Brain microvascular endothelial cell (primary cell): ENCODE measurements around the gene TCHH.

ENCODE experiments used
- DNase-seq: peaks from one replicate; pipeline ENCODE4 v3.0.0-alpha.2; 2020
- H3K27ac ChIP-seq: fragments of 250-450 bp; sonication (Bioruptor Pico); 2 replicates; pipeline ENCODE4 v1.5.1; 2020; ENCODE audit warnings: mild to moderate bottlenecking, moderate library complexity
- H3K27me3 ChIP-seq: fragments of 250-450 bp; sonication (Bioruptor Pico); replicated peaks from 2 replicates; pipeline ENCODE4 v1.5.1; 2020; ENCODE audit warnings: mild to moderate bottlenecking
- H3K36me3 ChIP-seq: fragments of 250-450 bp; sonication (Bioruptor Pico); replicated peaks from 2 replicates; pipeline ENCODE4 v1.5.1; 2020; ENCODE audit warnings: mild to moderate bottlenecking
- H3K4me3 ChIP-seq: 2 replicates; pipeline ENCODE4 v1.5.1; 2011; ENCODE audit warnings: low read depth, mild to moderate bottlenecking, control low read depth, low read length, moderate library complexity
- CTCF ChIP-seq: IDR thresholded peaks from 2 replicates; pipeline ENCODE4 v1.5.1; 2011; ENCODE audit warnings: low read depth, mild to moderate bottlenecking, moderate library complexity, low read length, control low read depth, inconsistent platforms; ENCODE audit errors: missing control alignments
- in situ Hi-C: cut with HindIII; loops from 2 replicates; pipeline ENCODE4 v1.10.0; 2017; ENCODE audit warnings: low sequenced_read_pairs, low pct_ligation_motif_present

TCHH gene

DNA sequence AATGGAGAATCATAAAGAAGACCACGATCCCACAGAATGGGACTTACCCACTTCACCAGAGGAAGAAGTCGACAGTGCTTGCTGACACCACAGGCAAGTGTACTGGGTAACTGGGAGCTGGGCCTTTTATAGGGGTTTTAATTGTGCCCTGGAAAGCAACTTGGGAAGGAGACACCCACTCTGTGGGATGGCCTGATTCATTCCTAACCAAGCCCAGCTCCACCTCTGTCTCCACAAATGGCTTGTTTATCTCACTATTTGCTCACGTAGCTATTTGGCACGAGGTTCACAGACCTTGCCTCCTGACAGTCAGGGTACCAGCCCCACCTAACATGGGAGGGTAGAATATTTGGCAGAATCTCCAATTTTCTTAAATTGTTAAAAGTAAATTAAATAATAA lies at the start of gene TCHH:
TSS of gene TCHH (minus strand) at position 101 of the 400 bp plus-strand sequence. CDS start 1,364 bp downstream, outside the sequence.
- no peak for TF ChIP-seq CTCF
- DNase-seq = no peak
- Histone ChIP-seq H3K27me3 (peaks cover 49% of the 10 kb centered on the region), H3K27ac (no peak within 1 kb of the TSS), H3K36me3 (no peaks in the 10 kb centered on the region), H3K4me3 (no peak within 1 kb of the TSS)
- in situ Hi-C loops = no loop called here

- TF ChIP-seq CTCF = no peak
- Histone ChIP-seq H3K4me3 (no peak overlapping the region), H3K36me3 (no peaks in the 10 kb centered on the region), H3K27me3 (no peaks in the 10 kb centered on the region), H3K27ac (no peak overlapping the region)
- DNase-seq = no peak
- in situ Hi-C loops = no loop called here
Observed at GRCh38 chr1:152164517-152165136, 49.4 kb upstream of the TCHH start.

- peak; percentile 23 for TF ChIP-seq CTCF
- H3K36me3 ChIP-seq = no peaks in the 10 kb centered on the region
- H3K4me3 ChIP-seq = no peak overlapping the region
- no peak overlapping the region for H3K27ac ChIP-seq
- peak; percentile 65 for DNase-seq
- no peaks in the 10 kb centered on the region for H3K27me3 ChIP-seq
- in situ Hi-C loops = no loop called here
Observed at GRCh38 chr1:152162792-152163463, 47.7 kb upstream of the TCHH start.

DNA sequence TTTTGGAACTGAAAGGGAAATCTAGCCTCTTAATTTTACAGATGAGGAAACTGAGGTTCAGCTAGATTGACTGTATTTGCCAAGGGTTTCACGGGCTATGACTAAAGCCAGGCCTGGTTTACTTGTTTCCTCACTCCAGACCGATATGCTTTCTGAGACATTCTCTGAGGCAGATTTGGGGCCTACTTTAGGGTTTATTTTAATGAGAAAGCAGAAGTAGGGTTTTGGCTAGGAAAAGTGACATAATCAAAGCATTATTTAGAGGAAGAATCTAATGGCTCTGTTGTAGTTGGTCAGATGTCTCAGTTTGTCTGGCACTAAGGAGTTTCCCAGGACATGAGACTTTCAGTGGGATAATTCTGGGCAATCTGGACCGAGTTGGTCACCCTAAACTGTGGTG lies 45.3 kb upstream of the TCHH start:
- no peaks in the 10 kb centered on the region for H3K36me3 ChIP-seq
- no peak for TF ChIP-seq CTCF
- no peak overlapping the region for H3K27ac ChIP-seq
- in situ Hi-C loops = no loop called here
- DNase-seq = no peak
- H3K27me3 ChIP-seq = no peaks in the 10 kb centered on the region
- no peak overlapping the region for H3K4me3 ChIP-seq

GRCh38 chr1:152159144-152159543 lies 43.9 kb upstream of the TCHH start, which contains the start of gene RPTN:
Gene RPTN (minus strand): TSS chr1:152159228. CDS start chr1:152157889, 1,339 bp downstream.
- in situ Hi-C loops = no loop called here
- Histone ChIP-seq H3K36me3 (no peaks in the 10 kb centered on the region), H3K4me3 (no peak within 1 kb of the TSS), H3K27ac (no peak within 1 kb of the TSS), H3K27me3 (no peaks in the 10 kb centered on the region)
- no peak for DNase-seq
- no peak for TF ChIP-seq CTCF
